ENCODE data around the gene BOD1L2.

The BOD1L2 gene

GRCh38 chr18:57150081-57150480, 3.2 kb downstream of the BOD1L2 start:
- no peak for DNase-seq (ENCODE audit: low read depth in 2 of 2)

- no peak for DNase-seq (ENCODE audit: low read depth in 2 of 2)
These were observed 3.9 kb downstream of the BOD1L2 start for GRCh38 chr18:57150828-57151227.

DNA sequence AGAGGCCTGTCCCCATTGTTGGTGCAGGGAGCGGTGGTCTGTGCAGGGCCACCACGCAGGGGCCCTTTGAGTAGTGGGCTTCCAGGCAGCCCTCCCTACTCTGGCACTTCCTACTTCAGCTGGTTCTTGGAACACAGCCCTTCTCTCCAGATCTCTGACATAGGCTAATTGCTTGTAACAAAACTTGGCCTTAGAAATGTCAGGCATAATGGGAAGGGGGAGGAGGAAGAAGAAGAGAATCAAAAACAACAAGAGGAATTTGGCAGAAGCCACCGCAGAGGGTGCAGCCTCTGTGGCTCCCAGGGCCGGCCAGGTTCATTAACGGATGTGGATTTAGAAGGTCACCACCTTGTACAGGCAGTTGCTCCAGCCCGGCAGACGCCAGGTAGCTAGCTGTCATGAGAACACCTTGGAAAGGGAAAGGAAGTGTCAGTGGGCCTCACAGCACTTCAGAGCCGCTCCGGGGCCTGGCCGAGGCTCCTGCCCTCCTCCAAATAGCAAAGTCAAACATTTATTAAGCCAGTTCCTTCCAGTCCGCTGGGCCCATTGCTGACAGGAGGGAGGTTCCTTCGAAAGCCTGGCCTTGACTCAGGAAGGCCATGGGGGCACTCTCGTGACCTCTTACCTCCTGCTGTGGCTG, 7.4 kb downstream of the BOD1L2 start:
- DNase-seq (ENCODE audit: low read depth in 2 of 2): no peak

GRCh38 chr18:57164401-57164800, 17.5 kb downstream of the BOD1L2 start:
- DNase-seq (ENCODE audit: low read depth in 2 of 2): no peak

DNA sequence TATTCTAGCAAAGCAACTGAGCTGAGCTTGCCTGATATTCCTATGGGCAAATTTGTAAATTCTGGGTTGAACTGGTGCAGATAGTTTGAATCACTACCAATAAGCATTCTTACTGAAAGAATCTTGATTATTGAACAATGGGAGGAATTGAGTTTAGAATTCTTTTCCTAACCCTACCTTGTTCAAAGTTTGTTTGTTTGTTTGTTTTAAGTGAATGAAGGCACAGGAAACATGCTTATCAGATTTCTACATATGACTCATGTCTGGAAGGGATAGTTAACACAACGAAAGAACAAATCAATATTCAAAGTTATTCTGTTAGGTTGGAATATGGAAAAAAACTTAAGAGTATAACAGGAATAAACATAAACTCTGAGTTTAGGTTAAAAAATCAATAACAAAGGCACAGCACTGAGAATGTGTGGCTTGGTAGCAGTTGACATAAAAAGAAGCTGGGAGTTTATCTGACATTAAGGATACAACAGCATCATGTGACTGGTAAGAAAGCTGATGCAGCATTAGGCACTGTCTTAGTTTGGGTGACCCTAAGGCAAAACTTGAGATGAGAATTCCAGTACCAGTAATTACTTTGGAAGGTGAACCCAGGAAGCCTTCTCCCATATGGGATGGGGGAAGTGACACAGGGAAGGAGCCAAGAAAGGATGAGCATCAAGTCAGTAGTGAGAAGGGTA, 20.9 kb downstream of the BOD1L2 start:
- no peak for DNase-seq (ENCODE audit: low read depth in 2 of 2)

DNA sequence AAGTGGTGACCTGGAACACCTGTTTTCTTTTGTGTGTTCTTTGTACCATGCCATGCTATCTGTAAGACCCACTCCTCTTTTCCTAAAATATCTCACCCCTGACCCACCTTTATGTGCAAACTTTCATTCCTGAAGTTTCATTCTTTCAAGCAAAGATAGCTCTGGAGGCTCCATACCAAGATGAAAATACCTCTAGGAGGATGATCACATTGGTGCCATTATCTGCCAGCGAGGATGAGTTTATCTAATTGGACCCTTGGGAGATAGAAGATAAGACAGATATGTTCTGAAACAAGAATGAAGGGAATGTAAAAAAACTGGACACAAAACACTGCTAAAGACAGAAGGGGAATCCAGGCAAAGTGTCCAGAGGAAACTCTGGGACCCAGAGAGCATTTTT, 24.1 kb downstream of the BOD1L2 start:
- DNase-seq (ENCODE audit: low read depth in 2 of 2): no peak

DNA sequence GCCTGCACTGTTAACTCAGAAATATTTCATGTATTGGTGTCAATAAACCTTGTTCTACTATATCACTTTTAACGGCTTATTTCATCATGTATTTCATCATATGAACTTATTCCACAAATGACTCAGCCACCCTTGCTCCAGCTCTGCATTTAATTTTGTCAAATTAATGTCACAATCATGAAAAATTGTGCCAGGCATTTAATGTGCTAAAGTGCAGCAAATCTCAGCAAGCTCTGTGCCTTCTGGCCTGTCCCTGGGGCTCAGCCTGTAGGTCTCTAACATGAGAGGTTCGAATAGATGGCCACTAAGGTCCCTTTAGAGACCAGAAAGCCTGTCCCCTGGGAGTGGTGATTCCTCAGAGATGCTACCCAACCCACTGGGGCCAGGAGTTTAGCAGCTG, 28.6 kb downstream of the BOD1L2 start:
- no peak for DNase-seq (ENCODE audit: low read depth in 2 of 2)

- no peak for DNase-seq (ENCODE audit: low read depth in 2 of 2)
These were observed 38.5 kb downstream of the BOD1L2 start for GRCh38 chr18:57185434-57185833.

- DNase-seq (ENCODE audit: low read depth in 2 of 2): no peak
These were observed 42.1 kb downstream of the BOD1L2 start for GRCh38 chr18:57188851-57189557.

DNA sequence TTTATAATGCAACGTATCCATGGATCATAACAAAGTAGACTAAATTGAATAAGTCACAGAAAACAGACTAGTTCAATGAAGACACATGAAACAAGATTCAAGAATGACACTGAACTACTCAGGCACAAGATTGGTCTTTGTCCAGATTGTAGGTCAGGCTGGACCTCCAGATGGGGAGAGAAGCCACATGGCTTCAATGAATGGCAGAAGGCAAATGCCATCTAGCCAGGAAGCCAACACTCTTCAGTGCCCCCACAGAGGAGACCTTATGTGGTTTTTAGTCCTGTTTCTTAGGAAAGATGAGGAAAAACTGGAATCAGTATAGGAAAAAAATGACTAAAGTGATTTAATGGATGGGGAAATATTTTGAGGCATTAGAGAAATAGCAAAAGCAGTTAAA, 43.1 kb downstream of the BOD1L2 start:
- DNase-seq (ENCODE audit: low read depth in 2 of 2): no peak

DNA sequence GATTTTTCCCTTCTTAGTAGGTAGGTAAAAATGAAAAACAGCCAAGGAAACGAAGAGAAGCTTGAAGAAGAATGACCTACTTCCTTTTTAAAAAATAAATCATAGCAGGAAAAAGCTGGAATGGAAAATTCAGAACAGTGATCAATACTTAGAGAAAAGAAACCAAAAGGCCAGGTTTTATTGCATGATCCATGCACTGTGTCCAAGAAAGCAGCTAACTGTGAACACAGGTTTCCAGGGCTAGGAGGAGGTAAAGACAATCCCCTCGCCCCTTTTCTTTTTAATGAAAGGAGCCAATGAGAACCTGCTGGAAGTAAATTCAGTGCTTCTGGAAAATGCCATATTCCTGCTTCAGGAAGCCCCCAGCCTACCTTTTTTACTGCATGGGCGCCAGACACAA, 47.2 kb downstream of the BOD1L2 start:
- DNase-seq (ENCODE audit: low read depth in 2 of 2): no peak

- DNase-seq (ENCODE audit: low read depth in 2 of 2): no peak
These were observed 47.7 kb downstream of the BOD1L2 start for GRCh38 chr18:57194622-57195021.

DNA sequence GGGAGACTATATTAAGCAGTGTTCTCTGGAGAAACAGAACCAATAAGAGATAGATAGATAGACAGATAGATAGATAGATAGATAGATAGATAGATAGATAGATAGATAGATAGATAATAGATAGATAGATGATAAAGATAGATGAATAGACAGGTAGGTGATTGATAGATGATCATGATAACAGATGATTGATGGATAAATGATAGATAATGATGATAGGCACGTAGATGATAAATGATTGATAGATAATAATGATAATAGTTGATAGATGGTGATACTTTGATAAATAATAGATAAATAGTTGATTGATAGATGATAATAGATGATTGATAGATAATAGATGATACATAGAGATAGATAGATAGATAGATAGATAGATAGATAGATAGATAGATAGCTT, 48.5 kb downstream of the BOD1L2 start:
- DNase-seq (ENCODE audit: low read depth in 2 of 2): no peak

DNA sequence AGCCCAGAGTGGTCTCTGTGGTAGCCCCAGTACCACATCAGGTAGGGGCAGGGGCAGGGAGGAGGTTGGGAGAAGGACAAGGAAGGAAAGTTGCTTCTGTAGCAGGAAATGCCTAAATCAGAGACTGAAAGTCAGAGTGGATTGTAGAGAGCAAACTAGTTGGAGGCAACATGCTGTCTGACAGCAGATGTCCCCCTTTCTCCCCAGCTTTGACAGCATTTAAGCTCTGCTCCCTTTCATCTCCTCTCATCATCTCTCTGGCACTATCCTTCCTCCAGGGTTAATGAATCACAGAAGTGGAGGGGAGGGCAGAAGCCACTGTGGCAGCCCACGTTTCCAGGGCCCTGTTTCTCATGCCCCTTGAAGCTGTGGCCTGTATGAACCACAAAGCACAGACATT, 50.4 kb downstream of the BOD1L2 start:
- DNase-seq (ENCODE audit: low read depth in 2 of 2): no peak

GRCh38 chr18:57198073-57198472, 51.2 kb downstream of the BOD1L2 start:
- DNase-seq (ENCODE audit: low read depth in 2 of 2): no peak

Data from fibroblast of skin of left quadriceps (primary cell).